Measurements from ENCODE around the gene PDIA5. TPM values are rescaled to one million over a fixed set of nuclear protein-coding genes. Genes with fewer than 3 reads are reported as not detected.

The PDIA5 gene
- total RNA-seq, 2 experiments from 2014 or later, result 2.2 to 3.0 TPM

- H3K9me3 ChIP-seq (ENCODE audit: control insufficient read depth in 1 of 2, insufficient read depth in 1 of 2, low read length in 2 of 2), result no peaks in the 10 kb centered on the region
- H3K9me3 Mint-ChIP-seq, result no peaks in the 10 kb centered on the region
- H3K36me3 Mint-ChIP-seq (ENCODE audit: low read depth), result no peaks in the 10 kb centered on the region
- H3K36me3 ChIP-seq (ENCODE audit: insufficient read depth, low read length), result no peaks in the 10 kb centered on the region
- intact Hi-C loops (cut with DNase I, micrococcal nuclease), result no loop called here
- H3K4me3 Mint-ChIP-seq, result no peak overlapping the region
- ChIA-PET POLR2A (no interaction called here), CTCF (no interaction called here)
- DNase-seq, result no peak
- TF ChIP-seq, protein P1, sequence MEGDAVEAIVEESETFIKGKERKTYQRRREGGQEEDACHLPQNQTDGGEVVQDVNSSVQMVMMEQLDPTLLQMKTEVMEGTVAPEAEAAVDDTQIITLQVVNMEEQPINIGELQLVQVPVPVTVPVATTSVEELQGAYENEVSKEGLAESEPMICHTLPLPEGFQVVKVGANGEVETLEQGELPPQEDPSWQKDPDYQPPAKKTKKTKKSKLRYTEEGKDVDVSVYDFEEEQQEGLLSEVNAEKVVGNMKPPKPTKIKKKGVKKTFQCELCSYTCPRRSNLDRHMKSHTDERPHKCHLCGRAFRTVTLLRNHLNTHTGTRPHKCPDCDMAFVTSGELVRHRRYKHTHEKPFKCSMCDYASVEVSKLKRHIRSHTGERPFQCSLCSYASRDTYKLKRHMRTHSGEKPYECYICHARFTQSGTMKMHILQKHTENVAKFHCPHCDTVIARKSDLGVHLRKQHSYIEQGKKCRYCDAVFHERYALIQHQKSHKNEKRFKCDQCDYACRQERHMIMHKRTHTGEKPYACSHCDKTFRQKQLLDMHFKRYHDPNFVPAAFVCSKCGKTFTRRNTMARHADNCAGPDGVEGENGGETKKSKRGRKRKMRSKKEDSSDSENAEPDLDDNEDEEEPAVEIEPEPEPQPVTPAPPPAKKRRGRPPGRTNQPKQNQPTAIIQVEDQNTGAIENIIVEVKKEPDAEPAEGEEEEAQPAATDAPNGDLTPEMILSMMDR (IDR thresholded peaks at IDR 0.05), result no peak
- no peak for ATAC-seq (ENCODE audit: poor library complexity)
- no peak overlapping the region for H3K27ac Mint-ChIP-seq
- no peaks in the 10 kb centered on the region for H3K4me1 ChIP-seq (ENCODE audit: insufficient read depth, low read length)
- H3K27ac ChIP-seq (ENCODE audit: low read depth in 1 of 2, low read length in 2 of 2), result no peak overlapping the region
- no peak overlapping the region for H3K4me3 ChIP-seq (ENCODE audit: low read length)
- no peaks in the 10 kb centered on the region for H3K27me3 Mint-ChIP-seq
- no peaks in the 10 kb centered on the region for H3K27me3 ChIP-seq (ENCODE audit: control insufficient read depth in 1 of 2, insufficient read depth in 2 of 2, low read length in 2 of 2)
- H3K4me1 Mint-ChIP-seq (ENCODE audit: low read depth), result no peaks in the 10 kb centered on the region
Observed at GRCh38 chr3:123053107-123053506, 13.7 kb upstream of the PDIA5 start.

DNA sequence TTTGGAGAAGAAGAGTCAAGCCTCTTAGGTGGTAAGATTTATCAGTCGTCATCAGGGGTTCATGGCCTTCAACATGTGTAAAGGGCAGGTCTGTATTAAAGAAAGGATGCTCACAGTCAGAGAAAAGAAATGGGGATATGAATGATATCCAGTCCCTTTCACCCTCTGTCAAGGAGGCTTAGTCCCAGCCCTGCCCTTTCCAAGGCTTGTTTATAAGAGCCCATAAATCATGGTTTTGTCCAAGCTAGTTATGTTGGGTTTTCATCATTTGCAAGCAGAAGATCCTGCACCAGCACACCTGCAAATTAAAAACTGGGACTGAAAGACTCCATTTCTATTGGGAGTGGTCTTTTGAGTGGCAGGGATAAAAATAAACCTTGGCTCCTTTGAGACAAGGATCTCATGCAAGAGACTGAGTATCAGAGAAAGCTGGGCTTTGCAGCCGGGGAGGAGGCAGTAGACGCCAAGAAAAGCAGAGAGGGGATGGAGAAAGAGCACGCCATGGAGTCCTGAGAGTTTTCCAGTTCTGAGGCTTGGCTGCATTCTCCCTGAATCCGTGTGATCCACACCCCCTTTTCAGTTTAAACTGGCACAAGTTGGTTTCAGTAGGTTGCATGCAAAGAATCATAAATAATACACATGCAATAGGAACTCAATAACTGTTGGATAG, 12.6 kb upstream of the PDIA5 start:
- H3K9me3 Mint-ChIP-seq, result no peaks in the 10 kb centered on the region
- TF ChIP-seq, protein P1 (IDR thresholded peaks at IDR 0.05), result no peak
- Histone ChIP-seq H3K9me3 (ENCODE audit: control insufficient read depth in 1 of 2, insufficient read depth in 1 of 2, low read length in 2 of 2) (no peaks in the 10 kb centered on the region), H3K27me3 (ENCODE audit: control insufficient read depth in 1 of 2, insufficient read depth in 2 of 2, low read length in 2 of 2) (no peaks in the 10 kb centered on the region), H3K4me3 (ENCODE audit: low read length) (no peak overlapping the region), H3K4me1 (ENCODE audit: insufficient read depth, low read length) (no peaks in the 10 kb centered on the region), H3K36me3 (ENCODE audit: insufficient read depth, low read length) (no peaks in the 10 kb centered on the region), H3K27ac (ENCODE audit: low read depth in 1 of 2, low read length in 2 of 2) (no peak overlapping the region)
- no peaks in the 10 kb centered on the region for H3K36me3 Mint-ChIP-seq (ENCODE audit: low read depth)
- no peak for DNase-seq
- H3K4me3 Mint-ChIP-seq, result no peak overlapping the region
- ATAC-seq (ENCODE audit: poor library complexity), result no peak
- ChIA-PET CTCF (no interaction called here), POLR2A (no interaction called here)
- intact Hi-C loops (cut with DNase I, micrococcal nuclease), result no loop called here
- H3K27me3 Mint-ChIP-seq, result no peaks in the 10 kb centered on the region
- H3K4me1 Mint-ChIP-seq (ENCODE audit: low read depth), result no peaks in the 10 kb centered on the region
- H3K27ac Mint-ChIP-seq, result no peak overlapping the region

DNA sequence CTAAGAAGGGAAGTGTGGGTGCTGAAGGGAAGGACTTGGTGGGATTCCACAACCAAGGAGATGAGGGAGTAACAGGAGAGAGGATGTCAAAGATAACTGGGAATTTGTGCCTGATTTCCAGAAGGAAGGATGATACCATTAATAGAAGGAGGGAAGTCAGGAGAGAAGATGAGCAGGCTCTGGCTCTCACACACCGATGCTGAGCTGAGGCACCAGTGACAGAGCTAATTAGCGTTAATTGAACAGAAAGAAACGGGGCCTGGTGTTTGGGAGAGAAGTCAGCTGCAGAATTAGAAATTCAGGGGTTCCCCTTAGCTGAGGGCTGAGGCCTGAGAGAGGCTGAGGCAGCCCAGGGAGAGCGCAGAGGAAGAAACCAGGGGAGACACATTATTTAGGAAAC, 11.9 kb upstream of the PDIA5 start:
- CTCF ChIA-PET, result no interaction called here
- Histone ChIP-seq H3K36me3 (ENCODE audit: insufficient read depth, low read length) (no peaks in the 10 kb centered on the region), H3K4me1 (ENCODE audit: insufficient read depth, low read length) (no peaks in the 10 kb centered on the region), H3K9me3 (ENCODE audit: control insufficient read depth in 1 of 2, insufficient read depth in 1 of 2, low read length in 2 of 2) (no peaks in the 10 kb centered on the region), H3K27ac (ENCODE audit: low read depth in 1 of 2, low read length in 2 of 2) (no peak overlapping the region), H3K27me3 (ENCODE audit: control insufficient read depth in 1 of 2, insufficient read depth in 2 of 2, low read length in 2 of 2) (no peaks in the 10 kb centered on the region), H3K4me3 (ENCODE audit: low read length) (no peak overlapping the region)
- DNase-seq (no peak), ATAC-seq (ENCODE audit: poor library complexity) (no peak)
- Mint-ChIP-seq H3K36me3 (ENCODE audit: low read depth) (no peaks in the 10 kb centered on the region), H3K4me1 (ENCODE audit: low read depth) (no peaks in the 10 kb centered on the region), H3K27ac (no peak overlapping the region), H3K4me3 (no peak overlapping the region), H3K9me3 (no peaks in the 10 kb centered on the region), H3K27me3 (no peaks in the 10 kb centered on the region)
- TF ChIP-seq, protein P1 (IDR thresholded peaks at IDR 0.05), result no peak
- POLR2A ChIA-PET, result no interaction called here
- intact Hi-C loops (cut with DNase I, micrococcal nuclease), result no loop called here
